AG08395 (cell line): ENCODE measurements around the gene MYOF.
"Not testable (repeated sequence)": the region's sequence is repeated elsewhere in the genome, so short reads cannot be mapped to it uniquely, and the experiment has no call there.

Source experiments
- DNase-seq: peaks from one replicate; pipeline ENCODE4 v3.0.0; 2012; ENCODE audit warnings: mixed read lengths, low spot score

Gene MYOF

DNA sequence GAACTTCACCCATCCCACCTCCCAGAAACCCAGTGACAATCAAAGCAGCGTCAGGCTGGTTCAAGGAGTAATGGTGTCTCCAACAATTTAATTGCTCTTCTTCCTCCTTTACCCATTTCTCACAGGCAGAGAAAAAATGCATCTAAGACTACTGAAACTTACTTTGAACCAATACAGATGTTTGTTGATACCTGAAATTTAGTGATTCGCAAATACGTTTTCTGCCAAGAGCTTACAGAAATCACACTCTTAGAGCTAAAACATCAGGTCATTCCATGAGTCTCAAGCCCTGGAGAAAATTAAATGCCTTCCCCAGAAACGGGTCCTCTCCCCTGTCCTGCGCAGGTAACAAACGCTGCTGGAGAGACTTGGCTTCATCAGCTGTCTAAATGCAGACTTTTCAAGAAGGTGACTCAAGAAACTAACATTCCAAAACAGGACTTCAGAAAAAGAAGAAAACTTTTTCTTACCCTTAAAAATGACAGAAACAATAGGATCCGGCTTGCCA is 443 bp downstream of the MYOF start:
- no peak for DNase-seq

DNA sequence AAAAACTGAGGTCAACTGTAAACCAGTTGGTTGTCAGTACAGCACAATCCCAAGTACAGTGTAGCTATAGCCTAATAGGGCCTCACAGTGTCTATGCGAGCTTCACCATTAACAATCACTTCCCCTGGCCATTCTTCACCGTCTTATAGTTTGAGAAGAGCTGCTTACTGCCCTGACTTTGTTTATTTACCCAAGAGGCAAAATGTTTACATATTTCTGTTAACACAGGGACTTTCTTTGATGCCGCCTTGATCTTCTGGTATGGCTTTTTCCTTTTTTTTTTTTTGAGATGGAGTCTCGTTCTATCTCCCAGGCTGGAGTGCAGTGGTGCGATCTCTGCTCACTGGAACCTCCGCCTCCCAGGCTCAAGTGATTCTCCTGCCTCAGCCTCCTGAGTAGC is 3.3 kb downstream of the MYOF start:
- DNase-seq = no peak

DNA sequence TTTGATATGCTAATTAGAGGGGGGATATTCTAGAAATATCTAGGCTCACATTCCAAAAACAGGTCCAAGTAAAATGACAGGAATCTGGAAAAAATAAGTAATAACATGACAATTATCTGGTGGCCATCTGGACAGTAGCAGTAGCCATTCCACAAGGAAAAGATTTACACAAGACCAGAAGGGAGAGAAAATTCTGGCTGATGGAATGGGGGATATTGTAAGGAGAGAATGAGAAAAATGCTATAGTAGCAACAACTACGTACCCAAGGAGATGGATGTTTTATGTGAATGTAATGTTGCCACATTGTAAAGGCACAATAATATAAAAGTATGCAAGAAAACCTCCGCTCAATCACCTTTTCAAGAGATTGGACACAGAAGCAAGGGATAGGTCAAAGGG is 5.4 kb downstream of the MYOF start:
- no peak for DNase-seq

DNA sequence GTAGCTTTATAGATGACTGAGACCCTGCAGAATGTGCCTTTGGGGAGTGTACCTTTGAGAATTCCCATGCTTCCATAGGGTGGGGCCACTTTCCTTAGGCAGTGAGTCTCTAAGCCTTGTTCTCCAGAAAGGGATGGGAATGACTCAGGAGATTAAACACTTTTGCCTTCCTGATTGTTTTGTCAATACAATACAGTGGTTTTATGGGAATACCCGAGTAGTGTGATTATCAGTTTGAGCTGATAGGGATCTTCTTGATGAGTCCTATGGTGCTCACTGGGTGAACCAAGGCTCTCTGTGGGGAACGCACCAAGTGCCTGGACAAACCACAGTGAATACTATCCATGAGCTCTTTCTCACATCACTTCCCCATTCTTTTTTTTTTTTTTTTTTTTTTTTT is 6.3 kb downstream of the MYOF start:
- DNase-seq = peak; percentile 24

DNA sequence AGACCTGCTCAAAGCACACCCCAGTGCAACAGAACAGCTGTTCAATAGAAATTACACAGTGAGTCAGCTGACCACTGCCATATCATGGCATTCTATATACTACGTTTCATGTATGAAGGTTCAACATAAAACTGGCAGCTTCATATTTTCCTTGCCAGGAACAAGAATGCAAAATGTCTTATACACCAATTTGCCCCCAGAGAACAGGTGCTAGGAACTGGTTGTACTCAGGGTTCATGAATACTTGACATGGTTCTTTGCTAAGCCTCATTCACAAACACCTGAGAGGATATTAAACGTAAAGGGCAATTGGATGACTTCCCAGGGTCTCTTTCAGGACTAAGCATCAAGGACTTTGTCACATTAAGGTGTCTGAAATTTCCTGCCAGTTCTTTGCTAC is 6.9 kb downstream of the MYOF start:
- no peak for DNase-seq

DNA sequence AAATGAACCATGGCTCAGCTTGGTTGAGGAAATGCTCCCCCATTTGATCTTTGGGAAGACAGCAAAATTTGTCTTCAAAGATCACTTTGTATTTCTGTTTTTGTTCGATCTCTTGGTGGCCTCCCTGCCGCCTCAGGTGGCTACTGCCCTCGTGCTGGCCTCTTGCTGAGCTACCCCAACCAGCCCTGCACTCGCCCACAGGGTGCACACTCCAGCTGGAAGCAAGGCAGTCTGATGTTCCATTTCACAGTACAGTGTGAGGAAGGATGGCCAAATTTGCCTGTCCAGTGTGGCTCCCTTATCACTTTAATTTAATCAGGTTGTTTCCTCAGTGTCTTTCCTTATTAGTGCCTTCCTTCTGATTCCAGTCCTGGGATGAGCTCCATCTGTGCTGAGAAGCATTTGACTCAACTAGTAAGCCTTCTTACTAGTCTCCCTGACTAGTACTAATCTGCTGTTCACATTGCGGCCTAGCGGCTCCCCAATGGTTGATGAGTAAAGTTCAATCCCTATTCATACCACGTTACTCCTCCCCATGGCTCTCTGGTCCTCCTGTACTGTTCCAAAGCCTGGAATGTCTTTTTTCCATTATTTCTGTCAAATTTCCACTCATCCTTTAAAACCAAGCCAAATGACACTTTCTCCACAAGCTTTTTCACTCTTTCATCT is 8.2 kb downstream of the MYOF start:
- DNase-seq = no peak

DNA sequence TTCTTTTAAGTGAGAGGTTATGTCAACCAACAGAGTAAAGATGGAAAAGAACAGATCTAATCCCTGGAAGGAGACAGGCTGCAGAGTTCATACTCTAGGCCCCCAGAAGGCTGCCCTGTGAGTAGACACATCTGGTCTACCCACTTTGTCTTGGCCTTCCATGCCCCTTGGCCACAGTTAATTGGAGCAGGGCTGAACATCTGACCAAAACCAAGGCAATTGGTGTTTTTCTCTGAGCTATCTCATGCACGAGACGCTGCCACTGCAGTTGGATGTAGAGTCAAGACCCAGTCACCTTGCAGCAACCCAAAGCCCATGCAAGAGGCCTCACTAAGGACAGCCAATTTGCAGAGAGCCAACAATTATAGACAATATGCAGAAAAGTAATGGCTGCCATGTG is 9.0 kb downstream of the MYOF start:
- DNase-seq = no peak

DNA sequence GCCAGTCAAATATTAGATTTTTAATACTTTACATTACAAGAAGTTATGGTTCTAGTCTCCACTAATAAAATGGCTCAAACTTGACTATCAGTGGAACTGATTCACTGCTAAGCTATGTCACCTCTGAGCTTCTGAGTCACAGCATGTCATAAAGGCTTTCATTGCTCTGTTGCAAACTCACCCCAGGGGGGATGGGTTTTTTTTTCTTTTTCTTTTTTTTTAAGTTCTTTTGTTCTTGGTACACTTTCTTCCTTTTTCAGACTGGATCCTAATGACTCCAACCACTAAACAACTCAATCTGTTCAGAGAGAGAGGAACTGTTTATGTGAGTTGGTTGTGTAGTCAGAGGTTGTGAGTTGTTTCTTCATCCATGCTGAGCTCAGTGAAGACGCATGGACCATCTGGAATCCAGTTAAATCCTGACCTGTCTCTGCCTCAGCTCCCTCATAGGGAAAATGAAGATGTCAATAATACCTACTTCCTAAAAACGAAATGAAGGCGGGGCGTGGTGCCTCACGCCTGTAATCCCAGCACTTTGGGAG is 11.0 kb downstream of the MYOF start:
- peak; percentile 71 for DNase-seq

DNA sequence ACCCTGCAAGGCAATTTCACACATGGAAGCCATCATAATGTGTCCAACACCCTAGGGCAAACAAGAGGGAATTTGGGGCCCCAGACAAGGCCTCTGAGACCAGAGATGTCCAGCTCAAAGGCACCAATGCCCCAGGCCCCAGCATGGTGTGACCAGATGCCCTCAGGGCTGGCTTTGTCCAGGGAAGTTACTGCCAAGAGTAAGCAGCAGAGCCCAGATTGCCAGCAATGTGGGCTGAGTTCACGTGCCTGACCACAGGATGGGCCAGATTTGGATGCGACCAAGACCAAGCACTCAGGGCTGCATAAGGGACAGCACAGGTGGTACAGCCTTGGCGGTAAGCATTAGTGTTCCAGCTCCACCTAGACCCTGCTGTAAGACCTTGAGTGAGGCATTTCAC is 12.7 kb downstream of the MYOF start:
- no peak for DNase-seq

DNA sequence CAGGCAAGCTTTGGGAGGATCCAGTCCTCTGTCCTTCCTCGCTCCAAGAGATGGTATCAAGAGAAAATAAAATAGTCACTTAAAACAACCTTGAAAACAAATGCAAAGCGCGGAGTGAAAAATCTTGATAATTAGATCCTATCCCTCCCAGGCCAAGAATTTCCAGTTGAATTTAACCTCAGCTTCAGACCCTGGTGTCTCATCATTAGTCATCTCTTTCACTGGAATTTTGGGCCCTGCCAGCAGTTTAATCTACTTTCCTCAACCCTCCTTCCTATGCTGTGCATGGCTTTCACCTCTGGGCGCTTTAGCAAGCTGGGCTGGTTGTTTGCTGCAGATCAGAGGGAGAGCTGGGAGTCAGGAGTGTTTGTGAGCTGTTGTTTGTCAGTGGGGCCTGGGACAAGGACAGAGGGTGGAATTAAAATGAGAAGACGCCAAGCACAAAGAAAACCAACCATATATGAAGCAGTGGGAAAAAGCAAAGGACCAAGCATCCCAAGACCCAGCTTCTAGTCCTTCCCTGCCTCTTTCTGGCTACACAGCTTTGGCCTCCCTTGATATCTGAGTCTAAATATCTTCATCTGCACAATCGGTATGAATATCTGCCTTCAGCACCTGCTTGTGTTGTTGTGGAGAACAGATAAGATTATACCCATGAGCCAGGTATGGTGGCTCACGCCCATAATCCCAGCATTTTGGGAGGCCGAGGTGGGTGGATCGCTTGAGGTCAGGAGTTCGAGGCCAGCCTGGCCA is 13.5 kb downstream of the MYOF start:
- DNase-seq = peak; percentile 88

DNA sequence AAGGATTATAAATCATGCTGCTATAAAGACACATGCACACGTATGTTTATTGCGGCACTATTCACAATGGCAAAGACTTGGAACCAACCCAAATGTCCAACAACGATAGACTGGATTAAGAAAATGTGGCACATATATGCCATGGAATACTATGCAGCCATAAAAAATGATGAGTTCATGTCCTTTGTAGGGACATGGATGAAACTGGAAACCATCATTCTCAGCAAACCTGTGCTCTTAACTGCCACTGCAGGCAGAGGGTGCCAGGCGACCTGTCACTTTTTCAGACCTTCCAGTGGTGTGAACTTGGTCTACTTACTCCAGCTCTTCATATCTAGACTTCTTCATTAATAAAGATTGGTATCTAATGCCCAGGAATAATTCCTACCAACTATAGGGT is 14.5 kb downstream of the MYOF start:
- DNase-seq = not testable (repeated sequence)

DNA sequence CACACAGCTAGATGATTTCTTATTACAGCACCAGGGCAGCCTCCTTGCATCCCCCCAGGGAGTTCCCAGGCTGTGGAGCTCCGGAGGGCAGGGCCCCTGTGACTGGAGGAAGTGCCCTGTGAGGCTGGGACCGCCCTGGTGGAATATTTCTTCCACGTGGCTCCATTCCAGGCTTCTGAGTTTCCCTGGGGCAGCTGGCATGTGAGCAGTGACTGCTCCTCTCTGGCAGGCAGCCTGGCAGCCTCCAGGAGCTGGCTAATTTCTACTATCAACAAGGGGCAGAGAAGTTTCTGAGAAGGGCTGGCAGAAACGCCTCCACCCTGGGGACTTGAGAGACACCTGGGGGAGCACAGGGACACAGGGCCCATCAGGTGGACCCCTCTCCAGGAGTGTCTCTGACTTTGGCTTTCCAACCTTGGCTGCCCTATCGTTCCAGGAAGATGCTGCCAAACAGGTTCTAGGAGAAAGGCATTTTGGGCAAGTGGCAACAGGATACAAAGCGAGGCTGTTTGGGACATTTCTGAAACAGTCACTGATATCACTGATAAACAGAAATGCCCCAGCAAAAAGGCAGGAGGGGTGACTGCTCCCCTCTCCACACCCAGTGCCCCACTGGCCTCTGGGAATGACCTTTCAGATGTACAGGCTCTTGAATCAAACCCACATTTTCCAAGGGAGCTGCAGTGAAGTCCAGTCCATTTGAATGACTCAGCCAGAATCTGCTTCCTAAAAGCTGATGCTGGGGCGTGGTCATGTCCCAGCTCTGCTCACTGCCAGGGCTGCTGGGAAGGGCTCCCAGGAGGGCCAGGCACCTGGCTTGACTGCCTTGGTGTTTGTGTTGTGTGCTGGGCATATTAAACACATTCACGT is 16.1 kb downstream of the MYOF start:
- DNase-seq = peak; percentile 93

DNA sequence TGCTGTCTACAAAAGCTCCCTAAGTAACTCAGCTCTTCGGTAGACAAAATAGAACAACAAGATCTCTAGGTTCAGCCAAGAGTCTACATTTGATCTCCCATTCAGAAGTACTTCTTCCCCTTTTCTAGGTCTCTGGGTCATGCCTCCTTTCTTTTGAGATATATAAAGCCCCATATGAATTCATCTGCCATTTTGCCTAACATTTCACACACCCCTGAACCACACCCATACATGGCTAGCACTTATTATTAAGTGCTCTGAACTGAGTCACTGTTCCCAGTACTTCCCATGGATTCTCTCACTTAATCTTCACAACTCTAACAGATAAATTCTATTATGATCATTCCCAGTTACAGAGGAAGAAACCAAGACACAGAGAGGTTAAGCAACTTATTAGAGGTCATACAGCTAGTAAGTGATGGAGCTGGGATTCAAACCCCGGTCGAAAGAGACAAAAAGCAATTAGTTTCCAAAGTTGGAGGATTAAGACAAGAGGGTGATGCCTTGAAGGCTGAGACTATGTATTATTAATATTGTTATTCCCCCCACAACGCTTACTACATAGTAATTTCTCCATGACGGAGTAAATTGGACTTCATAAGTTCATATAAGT is 17.3 kb downstream of the MYOF start:
- DNase-seq = no peak

DNA sequence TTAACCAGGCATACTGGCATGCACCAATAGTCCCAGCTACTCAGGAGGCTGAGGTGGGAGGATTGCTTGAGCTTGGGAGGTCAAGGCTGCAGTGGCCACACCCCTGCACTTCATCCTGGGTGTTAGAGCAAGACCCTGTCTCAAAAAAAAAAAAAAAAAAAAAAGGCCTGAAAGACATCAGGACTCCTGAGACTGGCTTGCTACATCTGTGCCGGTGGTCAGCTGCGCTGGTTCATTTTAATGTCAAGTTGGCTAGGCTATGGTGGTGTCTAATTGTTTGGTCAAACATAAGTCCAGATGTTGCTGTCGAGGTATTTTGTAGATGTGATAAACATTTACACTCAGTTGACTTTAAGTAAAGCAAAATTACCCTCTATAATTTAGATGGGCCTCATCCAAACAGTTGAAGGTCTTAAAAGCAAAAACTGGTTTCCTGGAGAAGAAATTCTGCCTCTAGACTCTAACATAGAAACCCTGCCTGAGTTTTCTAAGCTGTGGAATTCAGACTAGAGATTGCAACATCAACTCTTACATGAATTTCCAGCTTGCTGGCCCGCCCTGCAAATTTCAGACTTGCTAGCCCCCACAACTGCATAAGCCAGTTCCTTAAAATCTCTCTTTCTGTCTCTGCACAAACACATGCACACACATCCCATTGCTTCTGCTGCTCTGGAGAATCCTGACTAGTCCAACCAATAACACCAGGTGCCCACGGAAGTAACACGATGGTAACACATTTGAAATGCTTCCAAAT is 18.2 kb downstream of the MYOF start:
- peak; percentile 30 for DNase-seq

DNA sequence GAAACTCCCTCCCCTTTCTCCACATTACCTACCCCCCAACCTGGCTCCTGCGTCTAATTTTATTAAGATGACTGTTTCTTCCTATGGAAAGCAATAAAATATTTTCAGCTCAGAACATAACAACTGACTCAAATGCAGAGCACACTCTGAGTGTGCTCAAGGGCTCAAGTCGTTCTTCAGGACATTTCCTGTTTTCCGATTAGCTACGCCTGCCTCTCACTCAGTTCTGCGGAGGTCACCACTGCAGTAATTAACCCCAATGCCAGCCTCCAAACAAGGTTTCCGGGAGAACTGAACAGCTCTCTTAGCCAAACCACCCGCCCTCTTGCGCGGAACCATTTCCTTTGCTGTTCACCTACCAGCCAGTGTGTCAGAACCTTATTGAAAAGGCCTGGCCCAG is 19.3 kb downstream of the MYOF start:
- no peak for DNase-seq

DNA sequence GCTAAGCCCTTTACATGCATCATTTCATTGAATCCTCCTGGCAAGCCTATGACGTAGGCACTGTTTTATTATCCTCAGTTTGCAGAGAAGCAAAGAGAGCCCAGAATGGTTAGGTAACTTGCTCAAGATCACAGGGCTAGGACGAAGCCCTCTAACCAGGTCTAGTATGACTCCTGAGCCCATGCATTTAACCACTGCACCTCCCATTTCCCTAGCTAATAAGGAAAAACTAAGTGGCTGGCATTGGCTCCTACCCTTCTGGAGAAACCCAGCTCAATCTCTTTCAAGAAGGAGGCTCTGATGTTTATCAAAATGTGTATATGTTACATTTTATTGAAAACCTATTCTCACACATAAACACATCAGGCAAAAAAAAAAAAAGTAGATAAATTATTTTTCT is 19.8 kb downstream of the MYOF start:
- DNase-seq = no peak

DNA sequence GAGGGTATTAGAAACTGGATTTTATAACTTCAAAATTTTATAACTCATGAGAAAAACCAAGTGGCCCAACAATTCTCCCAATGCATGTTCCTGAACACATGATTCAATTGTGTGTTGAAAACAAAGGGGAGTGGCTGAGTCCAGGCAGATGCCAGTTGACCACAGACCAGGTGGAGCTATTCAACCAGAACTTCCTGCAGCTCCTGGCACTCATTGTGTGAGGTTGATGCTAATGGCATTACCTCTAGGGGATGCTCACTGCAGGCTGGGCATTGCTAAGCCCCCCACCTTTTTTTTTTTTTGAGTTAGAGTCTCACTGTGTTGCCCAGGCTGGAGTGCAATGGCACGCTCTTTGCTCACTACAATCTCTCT is 20.3 kb downstream of the MYOF start:
- DNase-seq = no peak

DNA sequence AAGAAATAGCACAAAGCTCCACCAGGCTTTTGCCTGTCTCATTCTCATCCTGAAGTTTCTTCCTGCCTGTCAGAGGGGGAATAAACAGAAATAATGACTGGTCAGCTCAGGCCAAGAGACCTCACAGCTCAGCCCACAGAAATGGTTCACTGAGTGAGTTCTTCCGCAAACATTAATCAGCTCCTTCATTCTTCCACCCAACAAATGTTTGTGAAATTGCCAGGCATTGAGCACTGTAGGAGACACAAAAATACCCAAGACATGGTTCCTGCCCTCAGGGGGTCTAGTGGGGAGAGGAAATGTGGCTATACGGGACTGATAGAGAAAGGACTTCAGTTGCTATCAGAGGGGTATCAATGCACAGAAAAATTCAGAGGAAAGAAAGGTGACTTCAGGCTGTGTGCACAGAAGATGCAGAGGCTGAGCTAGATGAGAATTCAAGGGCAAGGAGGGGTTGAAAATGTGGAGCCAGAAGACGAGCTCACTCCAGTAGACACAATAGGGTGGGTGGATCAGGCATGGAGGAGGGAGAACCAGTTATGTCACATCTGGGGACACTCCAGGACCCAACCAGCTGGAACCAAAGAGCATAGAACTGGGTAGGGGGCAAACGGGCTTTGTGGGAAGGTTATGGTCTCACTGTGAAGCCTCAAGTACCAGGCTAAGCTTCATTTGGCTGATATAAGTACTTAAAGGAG is 20.9 kb downstream of the MYOF start:
- no peak for DNase-seq

DNA sequence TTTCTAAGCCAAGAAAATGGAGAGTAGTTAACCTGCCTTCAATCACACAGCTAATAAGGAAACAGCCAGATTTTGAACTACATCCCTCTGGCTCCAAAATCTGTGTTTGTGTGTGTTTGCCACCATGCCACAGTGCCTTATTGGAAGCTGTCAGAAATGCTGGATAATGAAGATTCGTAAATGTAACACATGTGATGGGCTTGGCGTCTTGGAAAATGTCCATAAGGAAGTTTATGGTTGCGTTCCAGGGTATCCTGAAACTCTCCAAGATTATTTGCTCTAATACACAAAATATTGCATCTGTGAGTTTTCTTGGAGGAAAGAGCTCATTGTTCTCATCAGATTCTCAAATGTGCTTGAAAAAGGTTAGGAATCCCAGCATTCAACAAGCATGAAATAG is 22.7 kb downstream of the MYOF start:
- no peak for DNase-seq

DNA sequence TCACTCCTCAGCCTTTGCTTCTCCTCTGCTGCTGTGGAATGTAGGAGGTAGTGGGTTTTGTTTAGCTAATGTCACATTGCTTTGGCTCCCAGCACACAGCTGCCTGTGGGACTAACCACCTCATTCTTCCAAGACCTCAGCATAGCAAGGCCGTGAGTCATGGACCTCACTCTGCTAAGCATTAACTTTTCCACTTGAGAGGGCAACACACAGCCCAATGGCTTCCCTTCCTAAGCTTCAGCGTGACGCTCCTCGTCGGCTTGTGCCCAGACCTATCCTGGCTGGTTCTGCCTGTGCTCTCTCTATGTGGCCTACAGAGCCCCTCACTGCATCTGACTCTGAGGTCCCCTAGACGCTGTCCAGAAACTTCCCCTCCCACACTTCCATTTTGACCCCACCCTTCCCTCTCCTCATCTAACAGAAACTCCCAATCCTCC is 23.3 kb downstream of the MYOF start:
- peak; percentile 94 for DNase-seq

DNA sequence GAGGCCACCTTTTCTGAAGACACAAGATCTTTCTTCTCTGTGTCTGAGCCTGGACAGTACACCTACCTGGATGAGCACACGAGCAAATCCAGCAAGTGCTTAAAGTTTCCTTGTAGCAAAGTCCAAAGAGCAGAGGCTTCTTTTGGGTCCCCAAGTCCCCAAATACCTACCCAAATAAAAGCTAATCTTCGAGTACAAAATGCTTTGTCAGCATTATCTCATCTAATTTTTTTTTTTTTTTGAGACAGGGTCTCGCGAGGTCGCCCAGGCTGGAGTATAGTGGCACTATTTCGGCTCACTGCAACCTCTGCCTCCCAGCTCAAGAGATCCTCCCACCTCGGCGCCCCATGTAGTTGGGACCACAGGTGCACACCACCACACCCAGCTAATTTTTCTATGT is 24.6 kb downstream of the MYOF start:
- no peak for DNase-seq
